Activated CD4-positive, alpha-beta T cell treated with anti-CD3 and anti-CD28 coated beads for 1 hour (primary cell): ENCODE data around the gene RBPJ.

Source experiments
- DNase-seq: peaks from one replicate; pipeline ENCODE4 v3.0.0-alpha.2; 2020

The RBPJ gene

DNA sequence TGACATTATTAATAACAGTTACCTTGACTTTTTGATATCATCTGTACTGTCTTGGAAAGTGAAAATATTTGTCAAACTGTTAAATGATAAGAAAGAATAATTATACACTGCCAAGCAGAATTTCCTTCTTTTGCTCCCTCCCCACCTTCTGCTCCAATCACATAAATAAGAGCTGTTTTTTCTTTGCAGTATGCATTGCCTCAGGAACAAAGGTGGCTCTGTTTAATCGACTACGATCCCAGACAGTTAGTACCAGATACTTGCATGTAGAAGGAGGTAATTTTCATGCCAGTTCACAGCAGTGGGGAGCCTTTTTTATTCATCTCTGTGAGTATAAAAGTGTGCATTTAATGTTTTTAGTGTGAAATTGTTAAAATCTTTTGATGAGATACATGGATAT, 103.3 kb downstream of the RBPJ start:
- no peak for DNase-seq

- DNase-seq: no peak
These were observed 104.0 kb downstream of the RBPJ start for GRCh38 chr4:26424838-26425237.

DNA sequence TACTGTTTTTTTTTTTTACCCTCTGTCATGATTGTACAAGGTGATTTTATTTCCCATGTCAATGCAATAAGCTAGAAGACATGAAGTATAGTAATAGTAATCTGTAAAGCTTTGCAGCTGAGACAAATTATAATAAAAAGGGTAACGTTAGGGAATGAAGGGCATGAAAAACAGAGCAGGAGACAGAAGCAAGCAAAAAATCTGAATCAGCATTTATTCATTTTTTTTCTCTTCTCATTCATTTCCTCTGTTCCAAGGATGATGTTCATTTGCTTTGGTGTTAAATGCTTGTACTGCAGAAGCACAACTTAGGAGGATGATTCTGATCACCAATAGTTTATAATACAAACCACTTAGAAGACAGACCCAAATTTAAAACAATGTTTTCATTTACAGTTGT, 105.1 kb downstream of the RBPJ start:
- no peak for DNase-seq

- DNase-seq: no peak
These were observed 106.1 kb downstream of the RBPJ start for GRCh38 chr4:26426892-26427291.

- no peak for DNase-seq
These were observed 109.1 kb downstream of the RBPJ start for GRCh38 chr4:26429910-26430309.

GRCh38 chr4:26431461-26432180, 110.8 kb downstream of the RBPJ start:
- no peak for DNase-seq

DNA sequence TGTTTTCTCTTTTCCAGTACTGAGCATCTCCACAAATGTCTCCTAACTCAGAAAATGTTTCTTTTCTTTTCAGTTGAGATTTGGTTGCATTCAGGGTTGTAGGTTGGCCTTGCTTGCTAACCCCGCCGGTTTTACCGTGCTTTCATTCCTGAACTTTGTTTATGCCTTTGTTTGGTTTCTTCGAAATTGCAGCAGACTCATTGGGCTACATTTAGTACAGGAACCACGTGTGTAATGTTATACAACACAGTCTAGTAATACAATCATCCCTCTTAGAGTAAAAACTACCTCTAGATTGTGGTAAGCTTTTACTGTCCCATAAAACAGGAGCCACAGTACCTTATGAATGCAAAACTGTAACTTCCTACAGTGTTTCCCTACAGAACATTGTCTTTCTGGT, 111.6 kb downstream of the RBPJ start:
- DNase-seq: no peak

GRCh38 chr4:26433556-26433955, 112.7 kb downstream of the RBPJ start:
- DNase-seq: no peak

- DNase-seq: no peak
These were observed 113.3 kb downstream of the RBPJ start for GRCh38 chr4:26434030-26434639.

DNA sequence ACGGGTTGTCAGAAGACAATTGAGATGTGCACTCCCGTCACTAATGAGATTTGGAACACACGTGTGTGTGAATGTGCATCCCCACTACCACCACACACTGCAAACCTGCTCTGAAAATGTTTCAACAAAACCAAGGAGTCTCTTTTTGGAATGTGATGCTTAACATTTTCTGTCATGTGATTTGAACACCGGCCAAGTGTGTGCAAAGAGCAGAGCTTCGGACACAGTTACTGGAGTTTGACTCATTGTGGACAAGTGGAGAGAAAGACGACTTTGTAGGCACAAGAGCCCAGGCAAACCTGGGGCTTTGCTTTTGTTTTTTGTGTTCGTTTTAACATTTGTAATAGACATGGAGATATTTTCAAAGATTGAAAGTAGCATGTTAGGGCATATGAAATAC, 120.3 kb downstream of the RBPJ start:
- DNase-seq: no peak

DNA sequence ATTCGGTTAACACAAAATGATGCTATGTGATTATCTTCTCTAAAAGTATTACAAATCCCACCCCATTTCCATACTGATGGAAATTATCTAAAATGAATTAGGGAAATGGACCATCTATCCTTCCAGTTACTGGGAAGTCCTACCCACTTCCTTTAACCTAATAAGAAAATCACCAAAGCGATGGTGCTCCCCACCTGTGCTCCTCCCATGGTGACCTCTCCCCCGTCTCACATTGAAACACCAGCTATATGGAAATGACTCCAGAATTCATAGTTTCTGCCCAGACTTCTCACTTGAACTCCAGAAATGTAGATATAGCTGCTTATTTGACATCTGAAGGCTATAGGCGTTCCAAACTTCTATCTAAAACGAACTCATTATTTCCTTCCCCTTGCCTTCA, 121.0 kb downstream of the RBPJ start:
- DNase-seq: no peak

GRCh38 chr4:26447378-26447777, 126.6 kb downstream of the RBPJ start:
- no peak for DNase-seq

DNA sequence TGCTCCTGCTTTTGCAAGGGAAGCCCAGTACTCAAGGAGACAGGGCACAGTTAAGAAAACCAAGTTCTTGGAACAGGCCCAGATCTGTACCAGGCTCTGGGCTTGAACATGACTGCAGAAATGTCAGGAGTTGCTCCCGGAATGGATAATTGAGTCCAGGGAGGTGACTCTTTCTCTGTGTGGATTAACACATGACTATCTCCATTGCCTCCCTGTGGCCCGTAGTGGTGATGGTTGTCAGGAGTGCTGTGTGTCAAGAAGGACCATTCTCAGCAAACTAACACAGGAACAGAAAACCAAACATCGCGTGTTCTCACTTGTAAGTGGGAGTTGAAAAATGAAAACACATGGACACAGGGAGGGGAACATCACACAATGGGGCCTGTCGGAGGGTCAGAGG, 129.6 kb downstream of the RBPJ start:
- DNase-seq: no peak

DNA sequence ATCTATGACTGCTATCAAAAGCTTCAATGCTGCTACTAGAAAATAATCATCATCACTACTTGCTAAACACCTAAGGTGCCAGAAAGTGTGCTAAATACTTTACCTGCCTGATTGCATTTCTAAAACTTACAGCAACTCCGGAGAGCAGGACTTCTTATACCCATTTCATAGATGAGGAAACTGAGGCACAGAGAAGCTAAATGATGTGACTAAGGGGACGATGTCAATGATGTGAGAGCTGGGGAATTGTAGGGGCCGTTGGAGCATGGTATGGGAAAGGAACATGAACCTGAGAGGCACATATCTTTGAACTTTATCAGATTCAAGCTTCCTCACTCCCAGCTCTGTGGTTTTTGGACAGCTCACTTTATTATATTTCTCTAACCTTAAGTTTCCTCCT, 130.8 kb downstream of the RBPJ start:
- DNase-seq: no peak

GRCh38 chr4:26452565-26453531, 132.0 kb downstream of the RBPJ start:
- no peak for DNase-seq

- DNase-seq: no peak
These were observed 134.1 kb downstream of the RBPJ start for GRCh38 chr4:26454961-26455360.

GRCh38 chr4:26455571-26455970, 134.8 kb downstream of the RBPJ start:
- DNase-seq: no peak

GRCh38 chr4:26457412-26457811, 136.6 kb downstream of the RBPJ start:
- no peak for DNase-seq

GRCh38 chr4:26458157-26458561, 137.3 kb downstream of the RBPJ start:
- no peak for DNase-seq

- no peak for DNase-seq
These were observed 138.4 kb downstream of the RBPJ start for GRCh38 chr4:26459054-26459755.

- no peak for DNase-seq
These were observed 139.1 kb downstream of the RBPJ start for GRCh38 chr4:26459756-26460530.

GRCh38 chr4:26462874-26463273, 142.1 kb downstream of the RBPJ start:
- no peak for DNase-seq
